SIG-M5 treated with dmso at 0.1 percent for 504 hours (cell line): Measurements from ENCODE around the gene PTGES2.

Source experiments
- DNase-seq: peaks from one replicate; lab custom pipeline; 2025; ENCODE audit not compliant: unreplicated experiment; lab: John Stamatoyannopoulos, UW

The PTGES2 gene

GRCh38 chr9:128153947-128154695 is 26.6 kb upstream of the PTGES2 start:
- no peak for DNase-seq

GRCh38 chr9:128153060-128153946 is 25.8 kb upstream of the PTGES2 start:
- DNase-seq, result no peak

GRCh38 chr9:128152133-128153059 is 24.9 kb upstream of the PTGES2 start:
- DNase-seq, result no peak

GRCh38 chr9:128151309-128152132 is 24.0 kb upstream of the PTGES2 start:
- no peak for DNase-seq

- no peak for DNase-seq
Observed at GRCh38 chr9:128150594-128151308, 23.2 kb upstream of the PTGES2 start.

- DNase-seq, result no peak
Observed at GRCh38 chr9:128149951-128150593, 22.5 kb upstream of the PTGES2 start.

GRCh38 chr9:128149001-128149701 is 21.6 kb upstream of the PTGES2 start, which contains the start of gene LCN2:
LCN2 (plus strand) TSS chr9:128149453; CDS start chr9:128149526, 73 bp downstream.
- no peak for DNase-seq

GRCh38 chr9:128148509-128149000 is 21.0 kb upstream of the PTGES2 start:
- no peak for DNase-seq

GRCh38 chr9:128146591-128147120 is 19.1 kb upstream of the PTGES2 start:
- no peak for DNase-seq

GRCh38 chr9:128145951-128146351 is 18.4 kb upstream of the PTGES2 start:
- DNase-seq, result no peak

GRCh38 chr9:128145536-128145935 is 18.0 kb upstream of the PTGES2 start:
- peak; percentile 38 for DNase-seq

- DNase-seq, result no peak
Observed at GRCh38 chr9:128144239-128145181, 17.0 kb upstream of the PTGES2 start.

- DNase-seq, result no peak
Observed at GRCh38 chr9:128143525-128144238, 16.2 kb upstream of the PTGES2 start.

GRCh38 chr9:128142596-128142995 is 15.1 kb upstream of the PTGES2 start:
- no peak for DNase-seq

- no peak for DNase-seq
Observed at GRCh38 chr9:128142061-128142460, 14.5 kb upstream of the PTGES2 start.

GRCh38 chr9:128141604-128142003 is 14.1 kb upstream of the PTGES2 start:
- DNase-seq, result no peak
